ENCODE results near the gene NDUFAF7. TPM values are rescaled to one million over a fixed set of nuclear protein-coding genes. Genes with fewer than 3 reads are reported as not detected.

NDUFAF7 gene
- total and polyA plus RNA-seq, 8 donors = 7.3 to 79.9 (median 19.8) TPM

GRCh38 chr2:37189452-37190153 lies 41.9 kb upstream of the NDUFAF7 start:
- no peaks in the 10 kb centered on the region for H3K4me1 ChIP-seq
- peak in 1 of 2 donors; percentile 64 for DNase-seq
- no peaks in the 10 kb centered on the region for H3K9me3 ChIP-seq
- 69 to 82% (median 76%) methylated on average over 5 to 6 of the region's 6 CpGs for WGBS, 5 donors
- no peak overlapping the region for H3K4me3 ChIP-seq
- H3K27ac ChIP-seq = peak overlapping the region in 2 of 5 donors; percentile 38 to 43
- intact Hi-C loops (cut with DNase I; ENCODE audit: low total_unique reads) = no loop called here
- TF ChIP-seq POLR2AphosphoS5 (IDR thresholded peaks at IDR 0.05) = no peak
- no peak for TF ChIP-seq POLR2A (IDR thresholded peaks at IDR 0.05)
- no peak for TF ChIP-seq CTCF (IDR thresholded peaks at IDR 0.05)
- no peak for TF ChIP-seq EP300 (IDR thresholded peaks at IDR 0.05)
- H3K36me3 ChIP-seq = no peaks in the 10 kb centered on the region
- H3K27me3 ChIP-seq = no peaks in the 10 kb centered on the region

GRCh38 chr2:37190290-37190689 lies 41.2 kb upstream of the NDUFAF7 start:
- no peaks in the 10 kb centered on the region for H3K4me1 ChIP-seq
- no peaks in the 10 kb centered on the region for H3K27me3 ChIP-seq
- H3K9me3 ChIP-seq = no peaks in the 10 kb centered on the region
- no peaks in the 10 kb centered on the region for H3K36me3 ChIP-seq
- WGBS, 5 donors = 81 to 89% (median 85%) methylated on average over 4 of the region's 4 CpGs
- intact Hi-C loops (cut with DNase I; ENCODE audit: low total_unique reads) = no loop called here
- no peak overlapping the region for H3K4me3 ChIP-seq
- DNase-seq = no peak
- H3K27ac ChIP-seq = peak overlapping the region in 1 of 5 donors; percentile 43
- TF ChIP-seq CTCF (IDR thresholded peaks at IDR 0.05) (no peak), EP300 (IDR thresholded peaks at IDR 0.05) (no peak), POLR2A (IDR thresholded peaks at IDR 0.05) (no peak), POLR2AphosphoS5 (IDR thresholded peaks at IDR 0.05) (no peak)

- Histone ChIP-seq H3K27me3 (no peaks in the 10 kb centered on the region), H3K27ac (no peak overlapping the region), H3K9me3 (no peaks in the 10 kb centered on the region), H3K36me3 (no peaks in the 10 kb centered on the region), H3K4me1 (peaks cover 0 to 6% (median 0%) of the 10 kb centered on the region in 4 donors), H3K4me3 (no peak overlapping the region)
- TF ChIP-seq POLR2A (IDR thresholded peaks at IDR 0.05) = no peak
- TF ChIP-seq EP300 (IDR thresholded peaks at IDR 0.05) = no peak
- no peak for TF ChIP-seq CTCF (IDR thresholded peaks at IDR 0.05)
- TF ChIP-seq POLR2AphosphoS5 (IDR thresholded peaks at IDR 0.05) = no peak
- intact Hi-C loops (cut with DNase I; ENCODE audit: low total_unique reads) = no loop called here
- WGBS, 5 donors = 72 to 83% (median 81%) methylated on average over 4 of the region's 4 CpGs
- DNase-seq = no peak
Measured at GRCh38 chr2:37191253-37191652, 40.2 kb upstream of the NDUFAF7 start.

- no peak overlapping the region for H3K27ac ChIP-seq
- H3K27me3 ChIP-seq = no peaks in the 10 kb centered on the region
- H3K9me3 ChIP-seq = no peaks in the 10 kb centered on the region
- DNase-seq = no peak
- H3K36me3 ChIP-seq = no peaks in the 10 kb centered on the region
- TF ChIP-seq CTCF (IDR thresholded peaks at IDR 0.05) (no peak), POLR2AphosphoS5 (IDR thresholded peaks at IDR 0.05) (no peak), POLR2A (IDR thresholded peaks at IDR 0.05) (no peak), EP300 (IDR thresholded peaks at IDR 0.05) (no peak)
- intact Hi-C loops (cut with DNase I; ENCODE audit: low total_unique reads) = no loop called here
- H3K4me3 ChIP-seq = no peak overlapping the region
- 73 to 82% (median 78%) methylated on average over 6 of the region's 6 CpGs for WGBS, 5 donors
- H3K4me1 ChIP-seq = peaks cover 0 to 6% (median 2%) of the 10 kb centered on the region in 4 donors
Measured at GRCh38 chr2:37191747-37192146, 39.7 kb upstream of the NDUFAF7 start.
